ENCODE results near the gene PDE6D.

The PDE6D gene

GRCh38 chr2:231686192-231687100 is 94.6 kb downstream of the PDE6D start:
- TF ChIP-seq RAD21 (IDR thresholded peaks at IDR 0.05; ENCODE audit: low read depth) (no peak), EP300 (IDR thresholded peaks at IDR 0.05; ENCODE audit: borderline replicate concordance) (no peak), USF1 (IDR thresholded peaks at IDR 0.05) (no peak), TEAD4 (IDR thresholded peaks at IDR 0.05) (no peak), CEBPB (IDR thresholded peaks at IDR 0.05) (no peak), EGR1 (IDR thresholded peaks at IDR 0.05) (no peak), TAF1 (IDR thresholded peaks at IDR 0.05; ENCODE audit: low read depth) (no peak), MAX (IDR thresholded peaks at IDR 0.05) (no peak), FOXM1 (IDR thresholded peaks at IDR 0.05; ENCODE audit: borderline replicate concordance, low read depth) (no peak)

- TF ChIP-seq MAX (IDR thresholded peaks at IDR 0.05), result no peak
- TF ChIP-seq CEBPB (IDR thresholded peaks at IDR 0.05), result no peak
These were observed 95.5 kb downstream of the PDE6D start for GRCh38 chr2:231685349-231686191.

- TF ChIP-seq MAX (IDR thresholded peaks at IDR 0.05), result no peak
- TF ChIP-seq FOXM1 (IDR thresholded peaks at IDR 0.05; ENCODE audit: borderline replicate concordance, low read depth), result no peak
- TF ChIP-seq YY1 (IDR thresholded peaks at IDR 0.05; ENCODE audit: low read depth), result no peak
- no peak for TF ChIP-seq CREB1 (IDR thresholded peaks at IDR 0.05; ENCODE audit: low read depth)
- no peak for TF ChIP-seq USF1 (IDR thresholded peaks at IDR 0.05)
- no peak for TF ChIP-seq EP300 (IDR thresholded peaks at IDR 0.05; ENCODE audit: borderline replicate concordance)
These were observed 96.5 kb downstream of the PDE6D start for GRCh38 chr2:231684314-231685223.

GRCh38 chr2:231683292-231684235 is 97.5 kb downstream of the PDE6D start:
- TF ChIP-seq EP300 (IDR thresholded peaks at IDR 0.05; ENCODE audit: borderline replicate concordance) (no peak), USF1 (IDR thresholded peaks at IDR 0.05) (no peak), CEBPB (IDR thresholded peaks at IDR 0.05) (no peak), MAX (IDR thresholded peaks at IDR 0.05) (no peak), CREB1 (IDR thresholded peaks at IDR 0.05; ENCODE audit: low read depth) (no peak)

- TF ChIP-seq TAF1 (IDR thresholded peaks at IDR 0.05; ENCODE audit: low read depth) (no peak), EGR1 (IDR thresholded peaks at IDR 0.05) (no peak), CREB1 (IDR thresholded peaks at IDR 0.05; ENCODE audit: low read depth) (no peak), ZBTB7A (IDR thresholded peaks at IDR 0.05; ENCODE audit: low read depth) (no peak), TEAD4 (IDR thresholded peaks at IDR 0.05) (no peak), NFIC (IDR thresholded peaks at IDR 0.05) (no peak), USF1 (IDR thresholded peaks at IDR 0.05) (no peak), MAX (IDR thresholded peaks at IDR 0.05) (no peak), RAD21 (IDR thresholded peaks at IDR 0.05; ENCODE audit: low read depth) (no peak), CEBPB (IDR thresholded peaks at IDR 0.05) (no peak), TCF12 (IDR thresholded peaks at IDR 0.05; ENCODE audit: low read depth) (no peak), YY1 (IDR thresholded peaks at IDR 0.05; ENCODE audit: low read depth) (no peak), EP300 (IDR thresholded peaks at IDR 0.05; ENCODE audit: borderline replicate concordance) (no peak), FOXM1 (IDR thresholded peaks at IDR 0.05; ENCODE audit: borderline replicate concordance, low read depth) (no peak), REST (IDR thresholded peaks at IDR 0.05; ENCODE audit: low read depth) (no peak)
These were observed 98.3 kb downstream of the PDE6D start for GRCh38 chr2:231682603-231683291.

Data from Ishikawa (cell line).